NCI-H82 treated with DMSO at 0.1 percent for 48 hours (cell line): ENCODE results near the gene SPAG4.
A peak's percentile ranks its signal among the peaks of the same experiment; 100 is the strongest.

ENCODE experiments used
- DNase-seq: peaks from one replicate; lab custom pipeline; 2025; ENCODE audit not compliant: unreplicated experiment; lab: John Stamatoyannopoulos, UW

SPAG4 gene

GRCh38 chr20:35615667-35616464 is at the start of gene SPAG4:
Gene SPAG4 (plus strand): TSS chr20:35615829. CDS start chr20:35616004, 175 bp downstream.
- peak; percentile 95 for DNase-seq

- DNase-seq: peak; percentile 13
These were observed 47.0 kb upstream of the SPAG4 start for GRCh38 chr20:35568645-35569044.

GRCh38 chr20:35571555-35571954 is 44.1 kb upstream of the SPAG4 start:
- DNase-seq: no peak

- no peak for DNase-seq
These were observed 42.8 kb upstream of the SPAG4 start for GRCh38 chr20:35572838-35573237.

- DNase-seq: no peak
These were observed 39.7 kb upstream of the SPAG4 start for GRCh38 chr20:35575958-35576357.

GRCh38 chr20:35576816-35577215 is 38.8 kb upstream of the SPAG4 start:
- no peak for DNase-seq

- no peak for DNase-seq
These were observed 37.2 kb upstream of the SPAG4 start for GRCh38 chr20:35578469-35578868.

GRCh38 chr20:35579196-35579595 is 36.4 kb upstream of the SPAG4 start:
- no peak for DNase-seq

- no peak for DNase-seq
These were observed 33.5 kb upstream of the SPAG4 start for GRCh38 chr20:35582131-35582530.

- no peak for DNase-seq
These were observed 32.8 kb upstream of the SPAG4 start for GRCh38 chr20:35582741-35583404.

GRCh38 chr20:35583636-35584560 is 31.7 kb upstream of the SPAG4 start:
- no peak for DNase-seq

- no peak for DNase-seq
These were observed 28.7 kb upstream of the SPAG4 start for GRCh38 chr20:35586751-35587425.

GRCh38 chr20:35587436-35587835 is 28.2 kb upstream of the SPAG4 start:
- DNase-seq: no peak

GRCh38 chr20:35588397-35588796 is 27.2 kb upstream of the SPAG4 start:
- no peak for DNase-seq

- DNase-seq: no peak
These were observed 23.2 kb upstream of the SPAG4 start for GRCh38 chr20:35592339-35592974.

- DNase-seq: no peak
These were observed 20.2 kb upstream of the SPAG4 start for GRCh38 chr20:35595456-35595855.

- no peak for DNase-seq
These were observed 19.7 kb upstream of the SPAG4 start for GRCh38 chr20:35595901-35596300.

GRCh38 chr20:35597186-35597585 is 18.4 kb upstream of the SPAG4 start:
- DNase-seq: peak; percentile 83

- peak; percentile 74 for DNase-seq
These were observed 17.2 kb upstream of the SPAG4 start for GRCh38 chr20:35598476-35598875.
